Stimulated activated CD8-positive, alpha-beta memory T cell treated with anti-CD3 and anti-CD28 coated beads, Interleukin-4, amount 100 ng/mL, for 24 hours (primary cell): ENCODE measurements around the gene UBR3.

Experiments used
- DNase-seq: peaks from one replicate; pipeline ENCODE4 v3.0.0-alpha.2; 2020; ENCODE audit warnings: low read depth

Gene UBR3

GRCh38 chr2:170005702-170006101 lies 178.4 kb downstream of the UBR3 start:
- no peak for DNase-seq

DNA sequence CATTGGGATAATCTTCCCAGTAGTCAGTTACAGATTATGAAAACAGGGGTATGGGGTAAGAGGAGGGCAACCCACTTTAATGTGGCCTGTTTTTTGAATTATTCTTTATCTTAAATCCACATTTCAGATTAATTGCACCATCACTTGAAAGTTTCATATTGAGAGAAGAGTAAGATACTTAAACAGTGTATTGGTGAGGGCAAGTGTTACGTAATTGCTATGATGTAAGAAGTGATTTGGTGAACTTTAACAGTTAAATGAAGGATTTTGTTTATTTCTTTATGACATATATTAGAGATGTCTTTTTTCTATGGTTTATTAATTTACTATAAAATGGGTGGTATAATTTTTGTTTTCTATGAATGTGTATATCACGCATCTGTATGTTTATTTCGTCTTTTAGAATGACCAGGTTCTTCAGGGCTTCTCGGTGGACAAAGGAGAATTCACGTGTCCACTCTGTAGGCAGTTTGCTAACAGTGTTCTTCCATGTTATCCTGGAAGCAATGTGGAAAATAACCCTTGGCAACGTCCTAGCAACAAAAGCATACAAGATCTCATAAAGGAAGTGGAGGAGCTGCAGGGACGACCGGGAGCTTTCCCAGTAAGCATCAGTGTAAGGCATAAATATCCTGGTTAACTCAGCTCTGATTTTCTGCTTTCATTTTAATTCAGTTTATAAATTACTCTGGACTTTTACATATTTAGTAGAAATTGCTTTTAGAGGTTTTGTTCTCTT lies 179.5 kb downstream of the UBR3 start:
- no peak for DNase-seq

DNA sequence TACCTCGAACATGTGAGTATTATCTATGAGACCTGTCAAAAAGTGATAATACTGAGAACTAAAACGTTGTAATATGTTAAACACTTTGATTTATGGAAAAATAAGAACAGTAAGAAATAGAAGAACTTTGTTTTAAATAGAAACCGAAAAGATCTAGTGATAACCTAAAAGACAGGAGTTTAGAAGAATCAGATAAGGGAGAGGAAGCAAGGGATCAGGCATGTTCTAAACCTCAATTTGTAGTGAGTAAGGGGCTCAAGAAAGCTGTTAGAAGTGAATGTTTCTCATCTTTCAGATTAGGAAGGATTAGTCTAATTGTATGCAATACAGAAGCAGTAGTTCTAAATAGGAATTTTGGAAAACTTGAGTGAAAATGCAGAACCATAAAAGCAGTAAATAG lies 182.0 kb downstream of the UBR3 start:
- no peak for DNase-seq

- DNase-seq, result no peak
These were observed 185.5 kb downstream of the UBR3 start for GRCh38 chr2:170012773-170013172.

DNA sequence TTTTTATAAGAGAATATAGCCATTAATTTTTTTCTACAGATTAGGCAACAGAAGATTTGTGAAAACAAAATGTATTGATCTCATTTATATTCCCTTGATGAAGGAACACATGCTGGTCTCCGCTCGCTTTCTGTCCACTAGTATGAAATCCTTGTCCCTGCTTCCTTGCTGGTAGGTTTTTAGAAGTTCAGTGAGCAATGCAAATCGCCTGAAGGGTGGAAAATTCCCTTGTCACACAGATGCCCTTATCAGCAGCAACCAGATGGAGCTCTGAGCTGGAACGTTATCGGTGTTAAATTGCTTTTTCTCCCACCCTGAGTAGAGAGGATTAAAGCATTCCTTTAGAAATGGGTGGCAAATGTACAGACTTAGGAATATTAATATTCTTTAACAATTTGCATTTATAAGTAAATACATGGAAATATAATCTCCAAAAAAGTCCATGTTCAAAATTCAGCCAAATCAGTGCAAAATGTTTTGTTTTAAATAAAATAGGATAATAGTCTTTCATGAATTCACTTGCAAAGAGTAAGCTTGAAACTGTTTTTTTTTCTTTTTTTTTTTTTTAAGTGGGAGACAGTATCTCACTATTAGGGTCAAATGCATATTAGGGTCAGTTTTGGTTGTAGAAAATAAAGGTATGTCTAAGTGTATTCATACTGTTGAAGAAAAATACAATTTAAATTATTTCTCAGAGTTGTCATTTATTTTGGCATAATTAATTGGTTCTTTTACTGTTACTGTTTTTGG lies 186.7 kb downstream of the UBR3 start:
- DNase-seq, result no peak

- DNase-seq, result no peak
These were observed 187.5 kb downstream of the UBR3 start for GRCh38 chr2:170014769-170015168.

DNA sequence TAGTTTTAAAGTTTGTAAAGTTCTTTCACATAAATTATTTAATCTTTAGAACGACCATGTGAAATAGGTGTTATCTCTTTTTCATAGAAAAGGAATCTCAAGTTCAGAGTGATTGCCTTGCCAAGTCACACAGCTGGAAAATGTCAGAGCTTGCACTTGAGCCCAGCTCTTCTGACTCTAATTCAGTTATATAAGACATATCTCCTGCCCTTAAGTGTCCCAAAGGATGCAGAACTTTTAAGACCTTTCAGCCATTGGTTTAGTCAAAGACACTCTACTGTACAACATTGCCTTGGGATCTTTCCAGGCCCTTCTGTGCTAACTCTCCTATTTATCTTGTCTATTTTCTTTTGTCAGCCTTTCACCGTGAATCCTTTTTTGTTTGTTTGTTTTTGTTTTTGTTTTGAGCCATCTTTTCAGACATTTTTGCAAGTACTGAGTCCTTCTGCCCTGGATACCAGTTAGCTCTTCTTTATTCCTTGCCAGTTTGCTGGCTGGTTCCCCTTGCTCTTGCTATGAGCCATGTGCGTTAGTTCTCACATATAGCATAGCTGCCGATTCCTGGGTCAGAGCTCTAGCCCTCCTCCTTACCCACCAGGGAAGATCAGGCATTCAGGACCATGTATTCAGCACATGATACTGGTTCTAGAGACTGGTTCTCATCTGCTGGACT lies 190.7 kb downstream of the UBR3 start:
- no peak for DNase-seq

GRCh38 chr2:170019060-170019805 lies 192.0 kb downstream of the UBR3 start:
- DNase-seq, result no peak

DNA sequence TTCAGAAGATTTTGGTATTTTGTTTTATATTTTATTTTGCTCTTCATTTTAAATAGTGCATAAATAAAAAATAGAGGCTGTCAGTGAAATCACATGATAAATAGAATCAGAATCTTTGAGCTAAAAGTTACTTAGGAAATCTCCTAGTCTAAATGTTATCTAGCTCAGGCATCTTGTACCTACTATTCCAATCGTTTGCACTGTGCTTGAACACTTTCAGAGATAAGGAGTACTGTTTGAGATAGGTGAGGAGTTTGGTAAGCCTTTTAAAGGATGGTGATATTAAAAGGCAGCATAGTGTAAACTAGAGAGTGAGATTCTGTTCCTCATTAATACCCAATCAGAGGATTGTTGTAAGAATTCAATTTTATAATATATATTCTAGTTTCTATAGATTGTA lies 193.5 kb downstream of the UBR3 start:
- DNase-seq, result no peak

GRCh38 chr2:170022692-170023091 lies 195.4 kb downstream of the UBR3 start:
- DNase-seq, result no peak

GRCh38 chr2:170024721-170025120 lies 197.5 kb downstream of the UBR3 start:
- no peak for DNase-seq

GRCh38 chr2:170025223-170025622 lies 198.0 kb downstream of the UBR3 start:
- no peak for DNase-seq

- DNase-seq, result no peak
These were observed 199.1 kb downstream of the UBR3 start for GRCh38 chr2:170026361-170026760.

- DNase-seq, result no peak
These were observed 202.3 kb downstream of the UBR3 start for GRCh38 chr2:170029551-170029950.

- DNase-seq, result no peak
These were observed 202.8 kb downstream of the UBR3 start for GRCh38 chr2:170030040-170030439.

DNA sequence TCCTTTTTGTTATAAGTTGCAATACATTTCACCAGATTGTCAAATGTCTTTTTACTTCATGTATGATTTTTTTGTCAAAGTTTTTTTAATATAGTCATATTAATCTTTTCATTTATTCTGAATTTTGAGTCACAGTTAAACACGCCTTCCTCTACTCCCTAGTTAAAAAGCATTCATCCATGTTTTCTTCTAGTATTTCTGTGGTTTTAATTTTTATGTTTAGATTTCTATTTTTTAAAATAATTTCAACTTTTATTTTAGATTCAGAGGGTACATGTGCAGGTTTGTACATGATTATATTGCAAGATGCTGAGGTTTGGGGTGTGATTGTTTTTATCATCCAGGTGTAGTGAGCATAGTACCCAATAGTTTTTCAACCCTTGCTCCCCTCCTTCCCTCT lies 204.0 kb downstream of the UBR3 start:
- DNase-seq, result no peak

DNA sequence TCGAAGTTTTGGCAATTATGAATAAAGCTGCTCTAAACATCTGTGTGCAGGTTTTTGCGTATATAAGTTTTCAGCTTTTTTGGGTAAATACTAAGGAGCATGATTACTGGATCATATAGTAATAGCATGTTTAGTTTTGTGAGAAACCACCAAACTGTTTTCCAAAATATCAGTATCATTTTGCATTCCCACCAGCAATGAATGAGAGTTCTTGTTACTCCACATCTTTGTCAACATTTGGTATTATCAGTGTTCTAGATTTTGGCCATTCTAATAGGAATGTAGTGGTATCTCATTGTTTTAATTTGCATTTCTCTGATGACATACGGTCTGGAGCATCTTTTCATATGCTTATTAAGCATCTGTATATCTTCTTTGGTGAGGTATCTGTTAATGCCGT lies 207.3 kb downstream of the UBR3 start:
- DNase-seq, result no peak

- DNase-seq, result no peak
These were observed 211.5 kb downstream of the UBR3 start for GRCh38 chr2:170038734-170039133.

GRCh38 chr2:170039401-170040172 lies 212.3 kb downstream of the UBR3 start:
- no peak for DNase-seq

DNA sequence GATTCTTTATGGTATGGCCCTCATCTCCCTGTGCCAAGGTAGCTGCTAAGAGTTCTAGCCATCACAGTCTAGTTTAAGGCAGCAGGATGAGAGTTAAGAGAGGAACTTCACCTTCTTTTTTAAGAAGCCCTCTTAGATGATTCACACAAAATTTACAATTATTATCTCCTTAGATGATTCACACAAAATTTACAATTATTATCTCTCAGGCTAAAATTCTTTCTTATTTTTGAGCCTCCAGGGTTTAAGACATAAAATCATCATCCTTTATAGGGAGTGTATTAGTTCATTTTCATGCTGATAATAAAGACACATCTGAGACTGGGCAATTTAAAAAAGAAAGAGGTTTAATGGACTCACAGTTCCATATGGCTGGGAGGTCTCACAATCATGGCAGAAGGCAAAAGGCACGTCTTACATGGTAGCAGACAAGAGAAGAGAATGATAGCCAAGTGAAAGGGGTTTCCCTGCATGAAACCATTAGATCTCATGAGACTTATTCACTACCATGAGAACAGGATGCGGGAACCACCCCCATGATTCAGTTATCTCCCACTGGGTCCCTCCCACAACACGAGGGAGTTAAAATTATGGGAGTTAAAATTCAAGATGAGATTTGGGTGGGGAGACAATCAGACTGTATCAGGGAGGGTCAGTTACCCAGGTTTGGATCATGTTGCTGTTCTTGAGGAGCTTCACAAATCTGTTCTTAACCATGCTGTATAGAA lies 217.7 kb downstream of the UBR3 start:
- DNase-seq, result no peak
